Activated naive CD4-positive, alpha-beta T cell treated with anti-CD3 and anti-CD28 coated beads, Interleukin-2, amount 50 U/mL, for 24 hours (primary cell): ENCODE results near the gene ASCC3.
"Not testable (repeated sequence)": the region's sequence is repeated elsewhere in the genome, so short reads cannot be mapped to it uniquely, and the experiment has no call there.

Experiments
- H3K27ac Mint-ChIP-seq: one replicate; pipeline ENCODE4 v1.8.0; 2021; ENCODE audit warnings: mild to moderate bottlenecking, mixed read lengths
- H3K27me3 Mint-ChIP-seq: one replicate; pipeline ENCODE4 v1.8.0; 2021; ENCODE audit warnings: mixed read lengths
- H3K36me3 Mint-ChIP-seq: one replicate; pipeline ENCODE4 v1.8.0; 2021; ENCODE audit warnings: mixed read lengths
- H3K4me1 Mint-ChIP-seq: one replicate; pipeline ENCODE4 v1.8.0; 2021; ENCODE audit warnings: mixed read lengths
- H3K4me3 Mint-ChIP-seq: one replicate; pipeline ENCODE4 v1.8.0; 2021; ENCODE audit warnings: mild to moderate bottlenecking, mixed read lengths
- H3K9me3 Mint-ChIP-seq: one replicate; pipeline ENCODE4 v1.8.0; 2021; ENCODE audit warnings: mixed read lengths

The ASCC3 gene

GRCh38 chr6:100846276-100846675, 34.9 kb downstream of the ASCC3 start:
- Mint-ChIP-seq H3K27ac (no peak overlapping the region), H3K9me3 (no peaks in the 10 kb centered on the region), H3K4me3 (no peak overlapping the region), H3K4me1 (peaks cover 62% of the 10 kb centered on the region), H3K27me3 (no peaks in the 10 kb centered on the region), H3K36me3 (peaks cover 18% of the 10 kb centered on the region)

- Mint-ChIP-seq H3K9me3 (no peaks in the 10 kb centered on the region), H3K27ac (no peak overlapping the region), H3K4me1 (peaks cover 68% of the 10 kb centered on the region), H3K36me3 (peaks cover 22% of the 10 kb centered on the region), H3K4me3 (no peak overlapping the region), H3K27me3 (no peaks in the 10 kb centered on the region)
Observed at GRCh38 chr6:100845676-100846075, 35.5 kb downstream of the ASCC3 start.

DNA sequence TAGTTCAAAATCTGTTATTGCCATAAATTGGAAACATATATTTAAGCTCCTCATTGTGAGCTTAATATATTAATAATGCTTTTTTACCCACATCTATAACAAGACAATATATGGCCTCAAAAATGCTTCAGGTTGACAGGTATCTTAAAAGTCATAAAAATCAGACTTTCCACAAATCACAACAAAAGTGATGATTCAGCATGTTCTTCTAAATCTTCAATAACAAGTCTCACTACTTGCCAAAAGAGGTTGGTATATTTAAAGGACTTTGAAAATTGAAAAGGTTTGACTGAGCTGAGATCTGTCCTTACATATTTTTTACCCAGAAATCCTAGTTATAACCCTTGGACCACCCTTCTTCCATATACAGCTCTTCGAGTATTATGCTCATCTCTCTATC, 41.7 kb downstream of the ASCC3 start:
- H3K4me3 Mint-ChIP-seq: no peak overlapping the region
- no peaks in the 10 kb centered on the region for H3K9me3 Mint-ChIP-seq
- H3K36me3 Mint-ChIP-seq: peaks cover 21% of the 10 kb centered on the region
- no peak overlapping the region for H3K27ac Mint-ChIP-seq
- no peaks in the 10 kb centered on the region for H3K27me3 Mint-ChIP-seq
- H3K4me1 Mint-ChIP-seq: peaks cover 64% of the 10 kb centered on the region

DNA sequence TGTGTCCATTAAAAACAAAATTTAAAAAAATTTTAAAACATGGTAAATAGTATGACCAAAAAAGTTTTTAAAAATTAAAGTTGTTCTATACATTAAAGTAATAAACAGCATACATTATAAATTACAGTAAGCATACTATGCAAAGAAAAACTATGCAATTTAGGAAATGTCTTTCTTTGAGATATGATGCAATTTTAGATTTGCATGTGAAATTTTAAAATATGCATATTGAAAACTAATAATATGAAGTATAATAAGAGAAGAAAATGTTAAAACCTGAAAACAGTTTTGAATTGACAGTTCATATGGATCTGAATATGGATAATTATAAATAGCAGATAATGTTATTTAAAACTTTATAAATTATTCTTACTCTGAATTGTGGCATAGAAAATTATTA, 43.1 kb downstream of the ASCC3 start:
- Mint-ChIP-seq H3K4me3 (no peak overlapping the region), H3K4me1 (peaks cover 58% of the 10 kb centered on the region), H3K27me3 (no peaks in the 10 kb centered on the region), H3K27ac (no peak overlapping the region), H3K9me3 (no peaks in the 10 kb centered on the region), H3K36me3 (peaks cover 25% of the 10 kb centered on the region)

GRCh38 chr6:100833972-100834574, 47.1 kb downstream of the ASCC3 start:
- Mint-ChIP-seq H3K4me3 (no peak overlapping the region), H3K9me3 (no peaks in the 10 kb centered on the region), H3K36me3 (peaks cover 24% of the 10 kb centered on the region), H3K27me3 (no peaks in the 10 kb centered on the region), H3K27ac (no peak overlapping the region), H3K4me1 (peaks cover 42% of the 10 kb centered on the region)

DNA sequence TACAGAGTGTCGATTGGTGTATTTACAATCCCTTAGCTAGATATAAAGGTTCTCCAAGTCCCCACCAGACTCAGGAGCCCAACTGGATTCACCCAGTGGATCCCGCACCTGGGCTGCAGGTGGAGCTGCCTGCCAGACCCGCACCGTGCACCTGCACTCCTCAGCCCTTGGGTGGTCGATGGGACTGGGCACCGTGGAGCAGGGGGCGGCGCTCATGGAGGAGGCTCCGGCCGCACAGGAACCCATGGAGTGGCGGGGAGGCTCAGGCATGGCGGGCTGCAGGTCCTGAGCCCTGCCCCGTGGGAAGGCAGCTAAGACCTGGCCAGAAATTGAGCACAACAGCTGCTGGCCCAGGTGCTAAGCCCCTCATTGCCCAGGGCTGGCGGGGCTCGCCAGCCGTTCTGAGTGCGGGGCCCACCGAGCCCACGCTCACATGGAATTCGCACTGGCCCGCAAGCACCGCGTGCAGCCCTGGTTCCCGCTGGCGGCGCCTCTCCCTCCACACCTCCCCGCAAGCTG, 52.0 kb downstream of the ASCC3 start:
- H3K9me3 Mint-ChIP-seq, H3K4me3 Mint-ChIP-seq, H3K27me3 Mint-ChIP-seq, H3K27ac Mint-ChIP-seq: not testable (repeated sequence)
- H3K4me1 Mint-ChIP-seq: peaks cover 17% of the 10 kb centered on the region
- H3K36me3 Mint-ChIP-seq: peaks cover 21% of the 10 kb centered on the region

DNA sequence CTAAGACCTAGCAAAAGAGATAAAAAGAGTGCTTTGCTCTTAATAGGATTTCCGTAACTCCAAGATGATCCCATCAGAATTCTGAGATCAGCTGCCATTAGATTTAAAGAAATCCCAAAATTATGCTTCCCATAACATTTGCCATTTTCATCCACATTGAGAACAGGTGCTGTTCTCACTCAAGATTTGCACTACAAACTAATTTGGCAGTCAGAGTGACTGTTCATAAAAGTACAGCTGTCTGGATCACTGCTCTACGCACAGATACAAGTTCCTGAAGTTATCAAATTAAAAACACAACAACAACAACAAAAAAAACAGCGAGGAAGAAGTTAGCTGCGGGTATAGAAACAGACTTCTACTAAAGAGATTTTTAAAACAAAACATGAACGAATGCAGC, 58.1 kb downstream of the ASCC3 start:
- Mint-ChIP-seq H3K4me3 (no peak overlapping the region), H3K27me3 (no peaks in the 10 kb centered on the region), H3K36me3 (peaks cover 17% of the 10 kb centered on the region), H3K27ac (no peak overlapping the region), H3K9me3 (no peaks in the 10 kb centered on the region), H3K4me1 (peaks cover 26% of the 10 kb centered on the region)

DNA sequence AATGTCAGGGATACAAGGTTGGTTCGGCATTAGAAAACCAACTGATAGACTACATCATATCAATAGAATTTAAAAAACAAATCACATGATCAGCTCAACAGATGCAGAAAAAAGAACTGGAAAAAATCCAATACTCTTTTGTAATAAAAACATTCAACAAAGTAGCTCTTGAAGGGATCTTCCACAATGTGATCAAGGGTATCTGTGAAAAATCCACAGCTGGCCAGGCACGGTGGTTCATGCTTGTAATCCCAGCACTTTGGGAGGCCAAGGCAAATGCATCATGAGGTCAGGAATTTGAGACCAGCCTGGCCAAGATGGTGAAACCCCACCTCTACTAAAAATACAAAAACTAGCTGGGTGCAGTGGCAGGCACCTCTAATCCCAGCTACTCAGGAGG, 63.1 kb downstream of the ASCC3 start:
- peaks cover 53% of the 10 kb centered on the region for H3K4me1 Mint-ChIP-seq
- H3K27me3 Mint-ChIP-seq: no peaks in the 10 kb centered on the region
- H3K9me3 Mint-ChIP-seq: no peaks in the 10 kb centered on the region
- peaks cover 38% of the 10 kb centered on the region for H3K36me3 Mint-ChIP-seq
- H3K27ac Mint-ChIP-seq: no peak overlapping the region
- H3K4me3 Mint-ChIP-seq: no peak overlapping the region

DNA sequence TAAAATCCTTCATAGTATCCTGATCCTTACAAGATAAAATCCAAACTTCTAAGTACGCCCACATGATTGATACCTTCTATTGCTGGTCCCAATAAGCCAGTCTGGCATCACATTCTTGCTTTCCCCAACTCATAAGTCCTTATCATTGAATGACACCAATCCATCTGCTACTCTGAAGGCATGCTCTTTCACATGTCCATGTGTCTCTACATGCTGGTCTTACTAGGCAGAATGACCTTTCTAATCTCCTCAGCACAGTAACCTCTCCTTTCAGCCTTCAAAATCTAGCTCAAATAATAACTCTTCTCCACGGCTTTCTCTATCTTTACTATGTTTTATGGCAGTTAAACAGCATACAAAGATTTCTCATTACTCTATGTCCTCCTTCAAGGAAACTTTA, 71.1 kb downstream of the ASCC3 start:
- peaks cover 48% of the 10 kb centered on the region for H3K4me1 Mint-ChIP-seq
- H3K27me3 Mint-ChIP-seq: no peaks in the 10 kb centered on the region
- H3K4me3 Mint-ChIP-seq: no peak overlapping the region
- H3K27ac Mint-ChIP-seq: no peak overlapping the region
- no peaks in the 10 kb centered on the region for H3K9me3 Mint-ChIP-seq
- H3K36me3 Mint-ChIP-seq: peaks cover 19% of the 10 kb centered on the region

- peaks cover 45% of the 10 kb centered on the region for H3K4me1 Mint-ChIP-seq
- no peaks in the 10 kb centered on the region for H3K27me3 Mint-ChIP-seq
Observed at GRCh38 chr6:100809346-100809745, 71.8 kb downstream of the ASCC3 start.

GRCh38 chr6:100808638-100809275, 72.4 kb downstream of the ASCC3 start:
- Mint-ChIP-seq H3K9me3 (no peaks in the 10 kb centered on the region), H3K27ac (no peak overlapping the region), H3K36me3 (peaks cover 23% of the 10 kb centered on the region), H3K4me1 (peaks cover 40% of the 10 kb centered on the region), H3K27me3 (no peaks in the 10 kb centered on the region), H3K4me3 (no peak overlapping the region)

More at GRCh38 chr6:100809346-100809745, 71.8 kb downstream of the ASCC3 start:
- H3K4me3 Mint-ChIP-seq: no peak overlapping the region
- H3K36me3 Mint-ChIP-seq: peaks cover 23% of the 10 kb centered on the region
- H3K9me3 Mint-ChIP-seq: no peaks in the 10 kb centered on the region
- no peak overlapping the region for H3K27ac Mint-ChIP-seq

- no peaks in the 10 kb centered on the region for H3K9me3 Mint-ChIP-seq
- peaks cover 24% of the 10 kb centered on the region for H3K4me1 Mint-ChIP-seq
- no peaks in the 10 kb centered on the region for H3K27me3 Mint-ChIP-seq
- H3K36me3 Mint-ChIP-seq: peaks cover 16% of the 10 kb centered on the region
- H3K27ac Mint-ChIP-seq: no peak overlapping the region
- no peak overlapping the region for H3K4me3 Mint-ChIP-seq
Observed at GRCh38 chr6:100806296-100806695, 74.8 kb downstream of the ASCC3 start.

DNA sequence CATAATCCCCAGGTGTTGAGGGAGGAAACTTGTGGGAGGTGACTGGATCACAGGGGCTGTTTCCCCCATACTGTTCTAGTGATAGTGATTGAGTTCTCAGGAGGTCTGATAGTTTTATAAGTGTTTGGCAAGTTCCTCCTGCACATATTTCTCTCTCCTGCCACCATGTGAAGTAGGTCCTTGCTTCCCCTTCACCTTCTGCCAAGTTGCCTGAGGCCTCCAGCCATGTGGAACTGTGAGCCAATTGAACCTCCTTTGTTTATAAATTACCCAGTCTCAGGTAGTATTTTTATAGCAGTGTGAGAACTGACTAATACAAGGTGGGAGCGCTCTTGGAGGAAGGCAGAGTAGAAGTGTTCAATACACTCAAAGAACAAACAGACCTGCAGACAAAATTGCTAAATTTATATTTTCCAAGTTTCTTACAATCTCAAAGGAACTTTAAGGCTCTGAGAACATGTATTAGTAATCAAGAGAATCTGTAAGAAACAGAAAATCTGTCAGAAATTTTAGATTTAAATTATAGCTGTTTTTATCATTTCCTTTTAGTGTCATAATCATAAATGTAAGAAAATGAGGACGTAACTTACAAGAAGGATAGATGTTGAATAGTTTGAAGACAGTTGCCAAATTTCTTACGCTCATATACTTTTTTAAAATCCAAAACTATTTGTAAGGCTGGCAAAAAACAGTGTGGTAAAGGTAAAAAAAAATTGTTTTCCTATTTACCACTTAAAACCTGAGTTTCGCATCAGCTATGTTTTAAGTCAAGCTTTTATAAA, 77.7 kb downstream of the ASCC3 start:
- Mint-ChIP-seq H3K27me3 (no peaks in the 10 kb centered on the region), H3K9me3 (no peaks in the 10 kb centered on the region), H3K36me3 (peaks cover 18% of the 10 kb centered on the region), H3K27ac (no peak overlapping the region), H3K4me3 (no peak overlapping the region), H3K4me1 (peaks cover 14% of the 10 kb centered on the region)

GRCh38 chr6:100801036-100801435, 80.1 kb downstream of the ASCC3 start:
- Mint-ChIP-seq H3K9me3 (no peaks in the 10 kb centered on the region), H3K27me3 (no peaks in the 10 kb centered on the region), H3K36me3 (peaks cover 20% of the 10 kb centered on the region), H3K4me3 (no peak overlapping the region), H3K27ac (no peak overlapping the region), H3K4me1 (peaks cover 8% of the 10 kb centered on the region)

DNA sequence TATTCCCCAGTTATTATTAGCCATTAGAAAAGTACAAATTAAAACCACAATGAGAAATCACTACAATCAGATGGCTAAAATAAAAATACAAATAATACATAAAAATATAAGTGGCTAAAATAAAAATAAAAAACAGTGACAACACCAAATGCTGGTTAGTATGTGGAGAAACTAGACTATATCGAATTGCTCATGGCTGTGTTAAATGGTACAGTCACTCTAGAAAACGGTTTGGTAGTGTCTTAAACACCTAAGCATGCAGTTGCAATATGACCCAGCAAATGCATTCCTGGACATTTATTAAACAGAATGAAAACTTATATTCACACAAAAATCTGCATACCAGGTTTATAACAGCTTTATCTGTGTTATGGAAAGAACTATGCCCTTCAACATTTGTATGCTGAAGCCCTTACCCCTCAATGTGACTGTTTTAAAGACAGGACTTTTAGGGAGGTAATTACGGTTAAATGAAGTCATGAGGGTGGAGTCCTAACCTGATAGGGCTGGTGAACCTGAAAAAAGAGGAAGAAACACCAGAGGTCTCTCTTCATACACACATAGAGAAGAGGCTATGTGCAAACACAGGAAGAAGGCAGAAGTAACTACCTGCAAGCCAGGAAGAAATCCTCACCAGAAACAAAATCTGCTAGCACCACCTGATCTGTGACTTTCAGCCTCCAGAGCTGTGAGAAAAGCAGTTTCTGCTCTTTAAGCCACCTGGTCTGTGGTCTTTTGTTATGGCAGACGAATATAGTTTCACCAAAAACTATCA, 84.9 kb downstream of the ASCC3 start:
- Mint-ChIP-seq H3K9me3 (no peaks in the 10 kb centered on the region), H3K36me3 (peaks cover 23% of the 10 kb centered on the region), H3K4me1 (peaks cover 7% of the 10 kb centered on the region), H3K4me3 (no peak overlapping the region), H3K27ac (no peak overlapping the region), H3K27me3 (no peaks in the 10 kb centered on the region)
